Right lobe of liver (tissue), 4 donors: ENCODE measurements around the gene DOCK10.

ENCODE experiments used
- POLR2A ChIP-seq: fragments of 450-650 bp; IDR thresholded peaks from one replicate; pipeline ENCODE4 v1.6.1; 2017; ENCODE audit warnings: antibody characterized with exemption, mild to moderate bottlenecking
- TF ChIP-seq, protein P1 (sequence below), 4 donors: fragments of 200-600 bp in 3 of 4; fragments of 450-650 bp in 1 of 4; IDR thresholded peaks; one replicate each; pipeline versions ENCODE4 v1.5.1 to v1.8.0; 2016 to 2022; ENCODE audit warnings: antibody characterized with exemption in 4 of 4, mild to moderate bottlenecking in 2 of 4
- donor health status: DM: no; HTN: no; CAD: no.
- donor health status: DM: no; HTN: no; CAD: no.
- donor health status: DM: no; HTN: yes; CAD: no.

DNA sequence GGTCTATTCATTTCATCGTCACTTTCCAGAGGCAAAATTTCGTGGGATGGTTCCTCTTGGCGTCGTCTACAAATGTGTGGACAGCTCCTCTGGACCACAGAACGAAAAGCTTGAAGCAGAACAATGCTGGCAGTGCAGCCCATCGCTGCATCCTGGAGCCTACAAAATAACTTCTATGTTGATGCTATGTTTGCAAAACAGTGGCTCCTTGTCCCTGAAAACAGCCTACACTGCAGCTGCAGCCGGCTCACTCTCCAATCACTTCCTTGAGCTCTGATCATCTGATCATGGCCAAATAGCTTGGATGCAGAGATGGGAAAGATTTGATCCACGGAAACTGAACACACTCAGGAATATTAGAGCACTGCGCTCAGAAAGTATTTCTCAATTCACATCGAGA is 60.0 kb downstream of the DOCK10 start:
- TF ChIP-seq, protein P1, sequence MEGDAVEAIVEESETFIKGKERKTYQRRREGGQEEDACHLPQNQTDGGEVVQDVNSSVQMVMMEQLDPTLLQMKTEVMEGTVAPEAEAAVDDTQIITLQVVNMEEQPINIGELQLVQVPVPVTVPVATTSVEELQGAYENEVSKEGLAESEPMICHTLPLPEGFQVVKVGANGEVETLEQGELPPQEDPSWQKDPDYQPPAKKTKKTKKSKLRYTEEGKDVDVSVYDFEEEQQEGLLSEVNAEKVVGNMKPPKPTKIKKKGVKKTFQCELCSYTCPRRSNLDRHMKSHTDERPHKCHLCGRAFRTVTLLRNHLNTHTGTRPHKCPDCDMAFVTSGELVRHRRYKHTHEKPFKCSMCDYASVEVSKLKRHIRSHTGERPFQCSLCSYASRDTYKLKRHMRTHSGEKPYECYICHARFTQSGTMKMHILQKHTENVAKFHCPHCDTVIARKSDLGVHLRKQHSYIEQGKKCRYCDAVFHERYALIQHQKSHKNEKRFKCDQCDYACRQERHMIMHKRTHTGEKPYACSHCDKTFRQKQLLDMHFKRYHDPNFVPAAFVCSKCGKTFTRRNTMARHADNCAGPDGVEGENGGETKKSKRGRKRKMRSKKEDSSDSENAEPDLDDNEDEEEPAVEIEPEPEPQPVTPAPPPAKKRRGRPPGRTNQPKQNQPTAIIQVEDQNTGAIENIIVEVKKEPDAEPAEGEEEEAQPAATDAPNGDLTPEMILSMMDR (IDR thresholded peaks at IDR 0.05), result no peak
- TF ChIP-seq POLR2A, result no peak
